ENCODE results near the gene MYADML2.

DNA sequence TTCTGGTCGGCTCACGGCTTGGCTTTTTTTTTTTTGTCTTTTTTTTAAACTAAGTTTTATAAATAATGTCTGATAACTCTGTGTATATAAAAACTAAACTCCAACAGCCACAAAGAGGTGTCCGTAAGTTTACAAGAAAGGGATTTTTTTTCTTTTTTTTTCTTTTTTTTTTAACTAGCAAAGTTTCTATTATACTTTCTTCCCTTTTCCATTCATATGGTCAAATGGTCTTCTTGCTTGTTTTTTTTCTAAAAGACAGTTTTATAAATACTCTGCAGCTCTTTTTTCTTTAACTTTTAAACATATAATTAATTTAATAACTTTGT lies 25.5 kb downstream of the MYADML2 start:
- no peak for TF ChIP-seq EP300 (IDR thresholded peaks at IDR 0.05; ENCODE audit: borderline replicate concordance)
- no peak for TF ChIP-seq CEBPB (IDR thresholded peaks at IDR 0.05)
- TF ChIP-seq TAF1 (IDR thresholded peaks at IDR 0.05; ENCODE audit: low read depth): no peak
- TF ChIP-seq NFIC (IDR thresholded peaks at IDR 0.05): no peak
- TF ChIP-seq, protein P1, sequence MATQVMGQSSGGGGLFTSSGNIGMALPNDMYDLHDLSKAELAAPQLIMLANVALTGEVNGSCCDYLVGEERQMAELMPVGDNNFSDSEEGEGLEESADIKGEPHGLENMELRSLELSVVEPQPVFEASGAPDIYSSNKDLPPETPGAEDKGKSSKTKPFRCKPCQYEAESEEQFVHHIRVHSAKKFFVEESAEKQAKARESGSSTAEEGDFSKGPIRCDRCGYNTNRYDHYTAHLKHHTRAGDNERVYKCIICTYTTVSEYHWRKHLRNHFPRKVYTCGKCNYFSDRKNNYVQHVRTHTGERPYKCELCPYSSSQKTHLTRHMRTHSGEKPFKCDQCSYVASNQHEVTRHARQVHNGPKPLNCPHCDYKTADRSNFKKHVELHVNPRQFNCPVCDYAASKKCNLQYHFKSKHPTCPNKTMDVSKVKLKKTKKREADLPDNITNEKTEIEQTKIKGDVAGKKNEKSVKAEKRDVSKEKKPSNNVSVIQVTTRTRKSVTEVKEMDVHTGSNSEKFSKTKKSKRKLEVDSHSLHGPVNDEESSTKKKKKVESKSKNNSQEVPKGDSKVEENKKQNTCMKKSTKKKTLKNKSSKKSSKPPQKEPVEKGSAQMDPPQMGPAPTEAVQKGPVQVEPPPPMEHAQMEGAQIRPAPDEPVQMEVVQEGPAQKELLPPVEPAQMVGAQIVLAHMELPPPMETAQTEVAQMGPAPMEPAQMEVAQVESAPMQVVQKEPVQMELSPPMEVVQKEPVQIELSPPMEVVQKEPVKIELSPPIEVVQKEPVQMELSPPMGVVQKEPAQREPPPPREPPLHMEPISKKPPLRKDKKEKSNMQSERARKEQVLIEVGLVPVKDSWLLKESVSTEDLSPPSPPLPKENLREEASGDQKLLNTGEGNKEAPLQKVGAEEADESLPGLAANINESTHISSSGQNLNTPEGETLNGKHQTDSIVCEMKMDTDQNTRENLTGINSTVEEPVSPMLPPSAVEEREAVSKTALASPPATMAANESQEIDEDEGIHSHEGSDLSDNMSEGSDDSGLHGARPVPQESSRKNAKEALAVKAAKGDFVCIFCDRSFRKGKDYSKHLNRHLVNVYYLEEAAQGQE (IDR thresholded peaks at IDR 0.05; ENCODE audit: low read depth): no peak
- TF ChIP-seq, protein P2, sequence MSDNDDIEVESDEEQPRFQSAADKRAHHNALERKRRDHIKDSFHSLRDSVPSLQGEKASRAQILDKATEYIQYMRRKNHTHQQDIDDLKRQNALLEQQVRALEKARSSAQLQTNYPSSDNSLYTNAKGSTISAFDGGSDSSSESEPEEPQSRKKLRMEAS (IDR thresholded peaks at IDR 0.05): no peak
- no peak for TF ChIP-seq EGR1 (IDR thresholded peaks at IDR 0.05)
